Loucy (cell line): ENCODE results near the gene AGO3.
A peak's percentile ranks its signal among the peaks of the same experiment; 100 is the strongest.

Experiments used
- H2AFZ ChIP-seq: fragments of 200-600 bp; sonication (generic); 2 replicates; pipeline ENCODE4 v1.6.0; 2016; ENCODE audit warnings: antibody characterized with exemption, mild to moderate bottlenecking, low read length, moderate library complexity
- H3F3A ChIP-seq: fragments of 200-600 bp; 2 replicates; pipeline ENCODE4 v1.6.0; 2016; ENCODE audit warnings: antibody characterized with exemption, low read depth, mild to moderate bottlenecking
- H3K27me3 ChIP-seq: fragments of 200-600 bp; sonication (generic); 2 replicates; pipeline ENCODE4 v1.6.1; 2014; ENCODE audit warnings: low read length, mild to moderate bottlenecking; ENCODE audit not compliant: insufficient read depth, poor library complexity, severe bottlenecking
- H3K36me3 ChIP-seq: fragments of 200-600 bp; sonication (generic); 2 replicates; pipeline ENCODE4 v1.6.1; 2016; ENCODE audit warnings: low read length; ENCODE audit not compliant: insufficient read depth
- H3K4me1 ChIP-seq: fragments of 200-600 bp; sonication (generic); 2 replicates; pipeline ENCODE4 v1.5.1; 2014; ENCODE audit warnings: low read length, mild to moderate bottlenecking; ENCODE audit not compliant: insufficient read depth, poor library complexity, severe bottlenecking
- H3K4me2 ChIP-seq: fragments of 200-600 bp; sonication (generic); 2 replicates; pipeline ENCODE4 v1.6.0; 2014; ENCODE audit warnings: antibody characterized with exemption, low read length, low read depth, mild to moderate bottlenecking; ENCODE audit not compliant: poor library complexity, severe bottlenecking
- H3K4me3 ChIP-seq: fragments of 200-600 bp; sonication (generic); 2 replicates; pipeline ENCODE4 v1.5.1; 2014; ENCODE audit warnings: low read length, mild to moderate bottlenecking, mixed read lengths; ENCODE audit not compliant: poor library complexity, severe bottlenecking
- H3K79me2 ChIP-seq: fragments of 200-600 bp; sonication (generic); 2 replicates; pipeline ENCODE4 v1.6.1; 2014; ENCODE audit warnings: low read length; ENCODE audit not compliant: insufficient read depth
- H3K9ac ChIP-seq: fragments of 200-600 bp; sonication (generic); 2 replicates; pipeline ENCODE4 v1.6.0; 2014; ENCODE audit warnings: mild to moderate bottlenecking, low read depth, low read length, moderate library complexity; ENCODE audit not compliant: poor library complexity, severe bottlenecking
- H3K9me2 ChIP-seq: fragments of 200-600 bp; sonication (generic); replicated peaks from 2 replicates; pipeline ENCODE4 v1.6.1; 2016; ENCODE audit warnings: low read depth, low read length, mixed read lengths
- H3K9me3 ChIP-seq: fragments of 200-600 bp; sonication (generic); 2 replicates; pipeline ENCODE4 v1.6.1; 2014; ENCODE audit warnings: mild to moderate bottlenecking, antibody characterized with exemption, low read length, low read depth; ENCODE audit not compliant: insufficient read depth
- H4K20me1 ChIP-seq: fragments of 200-600 bp; sonication (generic); 2 replicates; pipeline ENCODE4 v1.6.0; 2014; ENCODE audit warnings: antibody characterized with exemption, low read length, mild to moderate bottlenecking; ENCODE audit not compliant: insufficient read depth, poor library complexity, severe bottlenecking
- EZH2phosphoT487 ChIP-seq: fragments of 200-600 bp; IDR thresholded peaks from 2 replicates; pipeline ENCODE4 v1.6.1; 2018; ENCODE audit warnings: antibody characterized with exemption, mild to moderate bottlenecking, moderate library complexity, borderline replicate concordance
- TF ChIP-seq, protein P1 (sequence below): fragments of 200-600 bp; sonication (generic); conservative IDR thresholded peaks from 2 replicates; pipeline ENCODE4 v1.5.1; 2014; ENCODE audit warnings: mild to moderate bottlenecking, antibody characterized with exemption, low read length

AGO3 gene

DNA sequence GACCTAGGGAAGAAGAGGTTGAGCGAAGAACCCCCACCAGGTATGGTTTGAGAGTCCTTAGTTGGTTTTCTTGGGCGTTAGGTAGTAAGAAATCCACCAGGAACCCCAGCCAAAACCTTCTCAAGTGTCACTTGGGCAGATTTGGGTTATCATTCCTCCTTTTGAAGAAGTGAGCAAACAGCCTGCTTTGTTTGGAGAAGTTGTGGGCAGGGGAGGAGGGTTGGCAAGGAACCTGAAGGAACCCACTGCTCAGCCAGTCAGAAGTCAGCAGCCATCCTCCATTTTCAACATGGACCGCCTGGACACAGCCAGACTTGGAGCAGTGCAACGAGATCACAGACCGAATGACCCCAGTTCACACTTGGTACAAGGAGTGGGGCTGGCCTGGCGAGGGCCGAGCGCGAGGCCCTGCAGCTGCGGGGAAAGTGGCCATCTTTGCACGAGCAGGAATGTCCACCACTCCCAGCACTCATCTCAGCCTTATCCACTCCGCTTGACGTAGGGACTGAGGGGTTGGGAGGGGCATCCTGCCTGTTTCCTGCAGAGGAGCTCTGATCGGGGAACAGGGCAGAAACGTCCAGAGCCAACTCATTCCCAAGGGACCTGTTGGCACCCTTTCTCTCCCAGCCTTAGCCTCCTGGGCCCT, 165.0 kb downstream of the AGO3 start:
- Histone ChIP-seq H3K4me3 (no peak overlapping the region), H3K79me2 (peaks cover 20% of the 10 kb centered on the region), H3K4me2 (no peak overlapping the region), H3K9ac (no peak overlapping the region), H3K4me1 (no peaks in the 10 kb centered on the region), H3K36me3 (peaks cover 16% of the 10 kb centered on the region; the same call in 1 of the 2 replicates), H3F3A (no peaks in the 10 kb centered on the region), H4K20me1 (no peaks in the 10 kb centered on the region), H3K9me2 (no peaks in the 10 kb centered on the region), H3K9me3 (no peaks in the 10 kb centered on the region), H3K27me3 (no peaks in the 10 kb centered on the region), H2AFZ (no peak overlapping the region)
- TF ChIP-seq EZH2phosphoT487: no peak
- TF ChIP-seq, protein P1, sequence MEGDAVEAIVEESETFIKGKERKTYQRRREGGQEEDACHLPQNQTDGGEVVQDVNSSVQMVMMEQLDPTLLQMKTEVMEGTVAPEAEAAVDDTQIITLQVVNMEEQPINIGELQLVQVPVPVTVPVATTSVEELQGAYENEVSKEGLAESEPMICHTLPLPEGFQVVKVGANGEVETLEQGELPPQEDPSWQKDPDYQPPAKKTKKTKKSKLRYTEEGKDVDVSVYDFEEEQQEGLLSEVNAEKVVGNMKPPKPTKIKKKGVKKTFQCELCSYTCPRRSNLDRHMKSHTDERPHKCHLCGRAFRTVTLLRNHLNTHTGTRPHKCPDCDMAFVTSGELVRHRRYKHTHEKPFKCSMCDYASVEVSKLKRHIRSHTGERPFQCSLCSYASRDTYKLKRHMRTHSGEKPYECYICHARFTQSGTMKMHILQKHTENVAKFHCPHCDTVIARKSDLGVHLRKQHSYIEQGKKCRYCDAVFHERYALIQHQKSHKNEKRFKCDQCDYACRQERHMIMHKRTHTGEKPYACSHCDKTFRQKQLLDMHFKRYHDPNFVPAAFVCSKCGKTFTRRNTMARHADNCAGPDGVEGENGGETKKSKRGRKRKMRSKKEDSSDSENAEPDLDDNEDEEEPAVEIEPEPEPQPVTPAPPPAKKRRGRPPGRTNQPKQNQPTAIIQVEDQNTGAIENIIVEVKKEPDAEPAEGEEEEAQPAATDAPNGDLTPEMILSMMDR: no peak

DNA sequence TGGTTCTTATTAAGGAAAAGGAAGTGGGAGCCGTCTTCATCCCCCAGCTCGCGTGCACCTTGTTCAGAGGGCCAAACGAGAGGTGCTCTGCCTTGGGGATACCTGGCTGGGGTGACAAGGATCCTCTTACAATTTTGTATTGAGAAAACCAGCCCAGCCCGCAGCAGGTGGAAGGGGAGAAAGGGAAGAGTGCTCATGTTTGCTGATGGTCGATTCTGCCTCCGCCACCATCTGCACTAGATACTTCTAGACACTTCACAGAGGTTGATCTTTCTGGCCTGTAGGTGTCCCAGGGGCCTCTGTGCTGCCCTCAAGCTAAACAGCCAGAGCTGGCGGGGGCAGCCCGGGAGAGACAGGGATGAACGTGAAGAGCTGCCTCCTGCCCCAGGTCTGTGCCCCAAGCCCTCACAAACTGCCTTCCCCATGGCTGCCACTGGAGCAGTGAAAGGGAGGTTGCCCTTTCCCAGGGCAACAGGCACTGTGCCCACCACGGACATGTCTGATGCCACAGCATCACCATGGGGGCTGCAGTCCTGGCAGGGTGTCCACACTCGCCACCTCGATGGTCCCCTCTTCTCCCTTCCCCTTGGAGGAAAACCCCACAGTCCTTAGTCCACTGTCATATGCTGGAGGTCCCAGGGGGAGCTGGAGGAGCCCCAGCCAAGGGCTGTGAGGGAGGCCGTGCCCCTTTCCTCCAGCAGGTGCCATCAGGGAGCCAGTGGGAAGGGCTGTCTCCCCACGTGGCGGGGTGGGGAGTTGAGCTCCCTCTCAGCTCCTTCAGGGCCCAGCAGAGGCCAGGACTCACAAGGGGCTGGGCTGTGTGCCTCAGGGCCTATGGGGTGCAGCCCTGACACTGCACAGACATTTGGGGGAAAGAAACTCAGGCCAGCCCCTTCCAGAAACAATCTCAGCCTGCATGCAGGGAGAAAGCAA, 165.9 kb downstream of the AGO3 start:
- no peaks in the 10 kb centered on the region for H3K4me1 ChIP-seq
- H4K20me1 ChIP-seq: no peaks in the 10 kb centered on the region
- H3K9me2 ChIP-seq: no peaks in the 10 kb centered on the region
- H2AFZ ChIP-seq: no peak overlapping the region
- no peaks in the 10 kb centered on the region for H3K27me3 ChIP-seq
- H3K4me3 ChIP-seq: no peak overlapping the region
- H3K9ac ChIP-seq: no peak overlapping the region
- H3K9me3 ChIP-seq: no peaks in the 10 kb centered on the region
- peaks cover 11% of the 10 kb centered on the region; the same call in 1 of the 2 replicates for H3K79me2 ChIP-seq
- peaks cover 16% of the 10 kb centered on the region; the same call in 1 of the 2 replicates for H3K36me3 ChIP-seq
- no peaks in the 10 kb centered on the region for H3F3A ChIP-seq
- H3K4me2 ChIP-seq: no peak overlapping the region
- TF ChIP-seq, protein P1: peak; percentile 37; the same call in 1 of the 2 replicates
- TF ChIP-seq EZH2phosphoT487: no peak

DNA sequence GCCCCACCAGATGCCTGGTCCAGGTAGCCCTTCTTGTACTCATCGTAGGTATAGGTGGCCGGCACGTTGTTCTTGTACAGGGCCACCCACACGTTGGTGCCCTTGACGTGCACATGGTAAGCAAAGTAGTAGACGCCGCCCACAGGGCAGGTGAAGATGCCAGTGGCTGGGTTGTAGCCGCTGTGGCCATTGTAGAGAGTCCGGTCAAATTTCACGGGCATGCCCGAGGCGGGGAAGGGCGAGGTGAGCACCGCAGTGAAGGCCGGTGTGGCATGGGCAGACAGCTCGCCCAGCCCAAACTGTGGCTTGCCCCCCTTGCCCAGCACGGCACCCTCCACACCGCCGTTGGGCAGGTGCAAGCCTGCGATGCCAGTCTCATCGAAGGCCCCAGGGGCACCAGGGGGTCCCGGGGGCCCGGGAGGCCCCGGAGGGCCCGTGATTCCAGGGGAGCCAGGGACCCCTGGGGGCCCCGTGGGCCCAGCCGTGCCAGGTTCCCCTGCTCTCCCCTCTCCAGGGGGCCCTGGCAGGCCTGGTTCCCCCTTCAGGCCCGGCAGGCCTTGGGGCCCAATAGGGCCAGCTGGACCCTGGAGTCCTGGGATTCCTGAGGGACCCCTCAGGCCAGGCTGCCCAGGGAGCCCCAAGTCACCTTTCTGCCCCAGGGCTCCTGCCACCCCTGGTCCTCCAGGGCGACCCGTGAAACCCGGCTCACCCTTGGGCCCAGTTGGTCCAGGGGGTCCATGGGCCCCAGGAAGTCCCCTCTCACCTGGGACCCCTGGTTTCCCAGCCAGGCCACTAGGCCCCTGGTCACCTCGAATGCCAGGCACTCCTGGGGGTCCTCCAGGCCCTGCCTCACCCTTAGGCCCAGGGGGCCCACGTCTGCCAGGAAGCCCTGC, 167.0 kb downstream of the AGO3 start:
- H3K4me2 ChIP-seq: no peak overlapping the region

More for the DNA sequence above, 167.0 kb downstream of the AGO3 start:
- H4K20me1 ChIP-seq: no peaks in the 10 kb centered on the region
- TF ChIP-seq EZH2phosphoT487: no peak
- TF ChIP-seq, protein P1: no peak
- peaks cover 8% of the 10 kb centered on the region; the same call in 1 of the 2 replicates for H3K36me3 ChIP-seq
- no peaks in the 10 kb centered on the region for H3K4me1 ChIP-seq
- H3K79me2 ChIP-seq: no peaks in the 10 kb centered on the region
- no peaks in the 10 kb centered on the region for H3F3A ChIP-seq
- no peak overlapping the region for H3K4me3 ChIP-seq
- no peaks in the 10 kb centered on the region for H3K9me3 ChIP-seq
- H3K9me2 ChIP-seq: no peaks in the 10 kb centered on the region
- no peak overlapping the region for H3K9ac ChIP-seq
- H3K27me3 ChIP-seq: no peaks in the 10 kb centered on the region
- H2AFZ ChIP-seq: no peak overlapping the region
